Mesodermal cell (in vitro differentiated cells): ENCODE measurements around the gene MGMT.

Experiments
- H3K27ac ChIP-seq: 2 replicates; pipeline ENCODE4 v1.7.0; 2013; ENCODE audit warnings: mild to moderate bottlenecking, low read depth, low read length, moderate library complexity; ENCODE audit not compliant: severe bottlenecking
- H3K36me3 ChIP-seq: 2 replicates; pipeline ENCODE4 v1.7.1; 2013; ENCODE audit warnings: mild to moderate bottlenecking, low read length, moderate library complexity; ENCODE audit not compliant: control insufficient read depth, insufficient read depth
- H3K4me1 ChIP-seq: one replicate; pipeline ENCODE4 v1.7.1; 2013; ENCODE audit warnings: mild to moderate bottlenecking, low read length; ENCODE audit not compliant: insufficient read depth, control insufficient read depth, poor library complexity, severe bottlenecking
- H3K4me3 ChIP-seq: 2 replicates; pipeline ENCODE4 v1.7.0; 2013; ENCODE audit warnings: low read length, control low read depth, mild to moderate bottlenecking; ENCODE audit not compliant: insufficient read depth, poor library complexity, severe bottlenecking; ENCODE audit errors: extremely low read depth
- H3K9me3 ChIP-seq: 2 replicates; pipeline ENCODE4 v1.7.1; 2013; ENCODE audit warnings: mild to moderate bottlenecking, low read length, moderate library complexity; ENCODE audit not compliant: control insufficient read depth
- WGBS, 2 experiments: methylation state at CpG; one replicate each; pipeline ENCODE4 v1.1.5; 2013; ENCODE audit warnings: missing lambda C conversion rate in 2 of 2; ENCODE audit not compliant: insufficient coverage in 2 of 2; 5-methylcytosine and 5-hydroxymethylcytosine counted together

The MGMT gene

DNA sequence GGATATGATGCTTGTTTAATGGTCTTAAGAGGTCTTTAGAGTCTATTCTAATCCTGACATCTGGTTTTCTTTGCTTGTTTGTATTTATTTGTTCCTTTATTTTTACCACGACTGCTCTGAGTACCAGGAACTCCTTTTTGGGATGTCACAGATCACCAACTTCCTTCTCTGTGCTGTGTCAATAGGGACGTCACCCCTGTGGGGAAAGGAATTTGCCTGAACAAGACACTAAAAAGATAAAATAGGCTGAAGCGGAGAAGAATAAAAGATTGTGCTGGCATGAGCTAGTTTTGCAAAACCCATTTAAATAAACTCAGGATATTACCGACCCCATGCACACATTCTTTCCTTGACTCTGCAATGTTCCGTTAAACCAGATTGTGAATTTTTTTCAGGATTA, 27.7 kb downstream of the MGMT start:
- Histone ChIP-seq H3K27ac (peak overlapping the region; percentile 90), H3K4me1 (peaks cover 5% of the 10 kb centered on the region), H3K36me3 (no peaks in the 10 kb centered on the region), H3K4me3 (no peak overlapping the region), H3K9me3 (peaks cover 41% of the 10 kb centered on the region)
- no CpG with 5 or more reads among the region's 5 CpGs for WGBS, 2 experiments

DNA sequence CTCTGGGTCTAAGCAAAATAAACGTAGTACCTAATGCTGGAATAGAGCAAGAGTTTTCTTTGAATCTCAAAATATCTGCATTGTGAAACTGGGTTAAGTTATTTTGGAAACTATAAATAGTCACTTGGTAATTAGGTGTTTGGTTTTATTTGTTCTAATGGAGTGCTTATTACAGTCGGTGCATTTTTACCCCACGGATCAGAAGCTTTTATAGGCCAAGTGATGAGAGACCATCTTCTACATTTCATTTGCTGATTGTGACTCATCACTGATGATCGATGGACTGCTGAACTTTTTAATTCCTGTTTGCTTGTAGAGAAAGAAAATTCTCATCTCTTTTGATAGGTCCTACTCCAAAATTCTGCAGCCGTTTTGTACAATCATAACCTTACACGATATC, 28.2 kb downstream of the MGMT start:
- Histone ChIP-seq H3K4me1 (peaks cover 5% of the 10 kb centered on the region), H3K4me3 (no peak overlapping the region), H3K27ac (peak overlapping the region; percentile 90), H3K36me3 (no peaks in the 10 kb centered on the region), H3K9me3 (peaks cover 38% of the 10 kb centered on the region)
- WGBS, 2 experiments, result 84 to 94% methylated on average over 3 to 4 of the region's 6 CpGs

DNA sequence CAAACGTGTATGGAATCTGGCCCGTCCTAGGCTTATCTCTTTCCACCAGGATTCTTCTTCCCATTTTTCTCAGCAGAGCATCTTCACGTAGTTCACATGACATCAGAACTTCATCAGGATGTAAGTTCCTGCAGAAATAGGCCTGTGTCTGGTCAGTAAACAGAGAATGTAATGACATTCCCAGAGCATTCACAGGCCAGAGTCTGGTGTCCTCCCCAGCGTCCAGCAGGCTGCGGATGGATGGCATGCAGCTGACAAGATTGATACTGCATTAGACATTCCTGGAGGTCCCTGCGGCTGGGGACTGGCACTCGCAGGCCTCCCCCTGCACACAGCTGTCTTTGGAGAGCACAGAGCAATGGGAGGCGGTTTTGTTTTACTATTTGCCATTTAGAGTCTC, 28.7 kb downstream of the MGMT start:
- Histone ChIP-seq H3K36me3 (no peaks in the 10 kb centered on the region), H3K9me3 (peaks cover 37% of the 10 kb centered on the region), H3K4me3 (no peak overlapping the region), H3K27ac (peak overlapping the region; percentile 90), H3K4me1 (peaks cover 5% of the 10 kb centered on the region)
- WGBS, 2 experiments, result 58 to 59% methylated on average over 3 to 5 of the region's 8 CpGs

DNA sequence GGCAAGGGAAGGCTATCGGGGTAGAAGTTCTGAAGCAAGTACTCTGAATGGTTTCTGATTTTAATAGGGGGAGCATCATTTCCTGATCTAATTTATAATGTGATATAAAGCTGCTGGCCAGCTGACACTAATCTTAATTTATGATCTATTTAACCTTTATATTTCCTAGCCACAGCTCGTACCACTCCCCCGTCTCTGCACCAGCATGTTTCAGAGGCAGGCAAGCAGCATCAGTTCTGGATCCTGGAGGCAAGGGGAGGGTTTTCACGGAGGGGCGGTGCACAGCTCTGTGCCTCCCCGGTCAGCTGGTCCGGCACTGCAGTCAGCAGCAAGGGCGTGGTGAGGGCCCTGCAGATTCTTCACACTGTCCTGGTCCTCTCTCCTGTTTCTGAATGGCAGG, 30.0 kb downstream of the MGMT start:
- peaks cover 26% of the 10 kb centered on the region for H3K9me3 ChIP-seq
- H3K4me1 ChIP-seq, result peaks cover 5% of the 10 kb centered on the region
- H3K27ac ChIP-seq, result no peak overlapping the region
- 89 to 95% methylated on average over 3 to 5 of the region's 8 CpGs for WGBS, 2 experiments
- no peaks in the 10 kb centered on the region for H3K36me3 ChIP-seq
- no peak overlapping the region for H3K4me3 ChIP-seq

DNA sequence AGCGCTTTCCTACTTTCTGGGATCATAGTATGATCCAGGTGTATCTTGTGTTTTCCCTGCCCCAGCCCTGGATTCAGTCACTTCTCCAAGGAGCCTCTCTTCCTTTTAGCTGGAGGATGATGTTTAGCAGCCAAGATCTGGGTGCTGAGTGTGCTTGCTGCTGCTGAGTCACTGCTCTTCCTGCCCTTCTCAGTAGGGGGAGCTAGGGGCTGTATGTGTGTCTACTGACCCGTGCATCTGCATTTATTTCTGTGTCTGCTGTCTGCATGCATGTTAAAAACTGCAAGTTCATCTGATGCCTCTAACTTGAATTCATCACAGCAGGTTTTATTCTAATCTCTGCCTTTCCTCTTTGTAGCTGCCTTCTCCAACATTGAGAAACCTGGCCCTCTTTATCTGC, 31.6 kb downstream of the MGMT start:
- WGBS, 2 experiments, result 89 to 100% methylated on average over 1 of the region's 2 CpGs
- H3K9me3 ChIP-seq, result peaks cover 11% of the 10 kb centered on the region
- H3K36me3 ChIP-seq, result no peaks in the 10 kb centered on the region
- peaks cover 5% of the 10 kb centered on the region for H3K4me1 ChIP-seq
- H3K27ac ChIP-seq, result no peak overlapping the region
- H3K4me3 ChIP-seq, result no peak overlapping the region

DNA sequence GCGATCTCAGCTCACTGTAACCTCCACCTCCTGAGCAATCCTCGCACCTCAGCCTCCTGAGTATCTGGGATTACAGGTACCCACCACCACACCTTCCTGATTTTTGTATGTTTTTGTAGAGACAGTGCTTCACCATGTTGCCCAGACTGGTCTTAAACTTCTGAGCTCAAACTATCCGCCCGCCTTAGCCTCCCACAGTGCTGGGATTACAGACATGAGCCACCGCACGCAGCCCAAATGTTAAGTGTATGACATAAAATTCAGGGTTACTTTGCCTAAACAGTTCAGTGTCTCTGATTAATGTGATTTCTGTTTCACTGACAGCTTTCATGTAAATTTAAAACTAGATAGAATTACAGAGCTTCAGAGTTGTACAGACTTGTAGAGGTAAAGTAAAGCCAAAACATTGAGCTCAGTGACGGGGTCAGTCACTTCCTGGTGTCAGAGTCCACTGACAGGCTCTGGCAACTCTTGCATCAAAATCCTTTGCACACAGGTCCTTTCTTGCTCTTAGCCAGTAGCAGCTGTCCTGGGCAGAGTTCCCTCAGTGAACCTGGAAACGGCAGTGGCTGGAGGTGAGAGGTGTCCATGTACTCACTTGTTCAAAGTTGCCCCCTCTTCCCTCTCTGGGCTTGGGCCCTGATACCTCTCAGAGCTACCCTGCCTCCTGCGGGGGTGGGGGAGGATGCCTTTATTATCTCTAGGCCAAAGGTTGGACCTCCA, 33.7 kb downstream of the MGMT start:
- Histone ChIP-seq H3K4me3 (no peak overlapping the region), H3K4me1 (peaks cover 5% of the 10 kb centered on the region), H3K36me3 (no peaks in the 10 kb centered on the region), H3K27ac (no peak overlapping the region), H3K9me3 (peaks cover 11% of the 10 kb centered on the region)
- 90 to 100% methylated on average over 3 to 7 of the region's 9 CpGs for WGBS, 2 experiments

DNA sequence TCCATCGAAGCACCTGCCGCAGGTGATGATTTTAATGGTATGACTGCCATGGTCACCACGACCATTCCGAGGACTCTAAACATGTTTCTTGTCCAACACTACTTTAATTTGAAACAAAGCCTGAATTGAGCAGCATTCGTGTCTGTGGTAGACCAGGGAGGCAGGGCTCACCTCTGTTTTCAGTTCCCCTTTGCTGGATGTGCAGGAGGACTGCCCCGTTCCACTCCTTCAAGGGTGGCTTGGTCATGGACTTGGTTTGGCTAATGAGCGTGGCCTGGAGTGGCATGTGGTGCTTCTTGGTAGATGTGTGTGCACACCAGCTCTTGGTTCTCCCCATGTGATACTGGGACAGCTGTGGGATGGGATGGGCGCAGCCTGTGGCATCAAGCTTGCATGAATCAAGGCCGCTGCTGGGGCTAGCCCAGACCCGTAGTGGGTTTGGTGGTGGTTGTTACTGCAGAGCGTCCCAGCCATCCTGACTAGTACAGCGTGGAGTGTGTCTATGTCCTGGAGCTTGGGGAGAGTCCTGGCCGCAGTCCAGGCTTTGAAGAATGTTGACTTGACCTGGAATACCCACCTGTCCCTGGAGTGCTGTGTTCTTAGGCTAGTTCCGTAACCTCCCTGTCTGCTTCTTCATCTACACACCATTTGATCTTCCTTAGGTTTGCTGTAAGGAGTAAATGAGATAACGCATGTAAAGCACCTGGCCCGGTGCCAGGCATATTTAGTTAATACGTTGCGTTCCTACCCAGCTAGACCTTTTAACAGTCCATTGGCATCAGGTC, 34.8 kb downstream of the MGMT start:
- Histone ChIP-seq H3K4me3 (no peak overlapping the region), H3K4me1 (peaks cover under 1% of the 10 kb centered on the region), H3K27ac (no peak overlapping the region), H3K9me3 (peaks cover 11% of the 10 kb centered on the region), H3K36me3 (no peaks in the 10 kb centered on the region)
- WGBS, 2 experiments, result 89 to 96% methylated on average over 10 to 11 of the region's 18 CpGs

DNA sequence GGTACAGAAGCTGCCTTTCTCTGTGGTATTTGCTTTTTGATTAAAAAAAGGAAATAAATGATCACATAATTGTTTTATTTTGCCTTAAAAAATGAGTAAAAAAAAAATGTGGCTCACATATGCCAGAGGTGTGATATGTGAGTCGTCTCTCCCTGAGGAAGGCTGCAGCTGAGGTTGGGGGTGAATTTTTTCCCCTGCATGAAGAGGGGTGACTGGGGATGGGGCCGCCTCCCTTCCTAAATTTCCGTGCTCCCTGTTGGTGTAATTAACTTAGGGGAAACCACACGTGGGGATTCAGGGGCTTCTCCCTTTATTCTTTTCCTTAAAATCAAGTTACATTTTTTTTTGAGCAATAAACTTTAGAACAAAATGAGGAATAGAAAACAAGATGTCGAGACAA, 35.4 kb downstream of the MGMT start:
- WGBS, 2 experiments, result 85 to 95% methylated on average over 2 of the region's 5 CpGs
- H3K9me3 ChIP-seq, result peaks cover 11% of the 10 kb centered on the region
- no peaks in the 10 kb centered on the region for H3K36me3 ChIP-seq
- H3K27ac ChIP-seq, result no peak overlapping the region
- no peaks in the 10 kb centered on the region for H3K4me1 ChIP-seq
- no peak overlapping the region for H3K4me3 ChIP-seq

DNA sequence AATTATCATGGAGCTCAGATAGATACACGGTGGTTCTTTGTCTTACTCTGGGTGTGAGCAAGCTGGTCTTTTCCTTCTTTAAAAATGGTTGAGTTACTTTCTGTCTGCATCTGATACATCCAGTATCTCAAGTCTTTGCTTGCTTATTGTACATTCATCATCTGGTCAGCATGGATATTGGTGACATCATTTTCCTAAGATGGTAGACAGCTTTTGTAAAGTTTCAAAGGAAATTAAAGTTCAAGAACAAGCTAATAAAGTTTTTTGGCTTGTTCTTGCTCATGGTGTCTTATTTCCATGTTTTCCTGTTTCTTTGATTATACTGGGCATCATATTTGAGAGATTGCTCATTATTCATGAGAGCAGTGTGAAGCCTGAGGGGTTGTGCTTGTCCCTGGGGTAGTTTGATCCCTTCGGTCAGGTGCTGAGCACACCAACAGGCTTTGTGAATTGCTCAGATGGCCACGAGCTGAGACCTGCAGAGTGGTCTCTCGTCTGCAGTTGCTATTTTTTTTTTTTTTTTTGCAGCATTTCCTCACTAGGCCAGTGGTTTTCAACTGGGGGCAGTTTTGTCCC, 38.5 kb downstream of the MGMT start:
- 60 to 100% methylated on average over 1 to 3 of the region's 4 CpGs for WGBS, 2 experiments
- Histone ChIP-seq H3K9me3 (peaks cover 3% of the 10 kb centered on the region), H3K4me1 (no peaks in the 10 kb centered on the region), H3K36me3 (no peaks in the 10 kb centered on the region), H3K4me3 (no peak overlapping the region), H3K27ac (no peak overlapping the region)

DNA sequence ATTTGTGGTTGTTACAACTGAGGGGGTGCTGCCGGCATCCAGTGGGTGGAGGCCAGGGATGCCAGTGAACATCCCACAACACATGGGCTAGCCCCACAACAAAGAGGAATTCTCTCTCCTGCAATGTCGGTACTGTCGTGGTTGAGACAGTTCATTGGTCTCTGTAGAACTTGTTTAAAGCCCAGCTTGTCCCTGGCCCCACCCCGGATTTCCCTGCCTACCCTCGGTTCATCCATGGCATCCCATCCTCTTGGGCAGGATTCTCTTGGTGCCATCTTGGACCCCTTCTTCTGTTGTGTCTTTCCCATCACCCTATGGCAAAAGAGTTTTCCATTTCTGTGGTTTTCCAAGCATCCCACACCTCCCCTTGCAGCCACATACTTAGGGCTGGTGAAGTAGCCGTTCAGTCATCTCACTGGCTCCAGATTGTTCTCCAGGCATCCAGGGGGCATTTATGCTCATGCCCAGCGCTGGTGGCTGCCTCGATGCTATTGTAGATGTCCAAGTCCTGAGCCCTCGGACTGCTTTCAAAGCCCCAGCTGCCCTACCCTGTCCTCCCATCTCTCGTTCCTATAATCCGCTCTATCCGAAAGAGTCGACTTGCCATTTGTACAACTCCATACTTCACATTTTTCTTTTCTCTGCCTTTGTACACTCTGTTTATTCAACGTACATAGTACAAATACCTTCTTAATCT, 39.2 kb downstream of the MGMT start:
- WGBS, 2 experiments, result 82 to 86% methylated on average over 13 to 14 of the region's 14 CpGs
- H3K4me3 ChIP-seq, result no peak overlapping the region
- peaks cover 3% of the 10 kb centered on the region for H3K9me3 ChIP-seq
- no peak overlapping the region for H3K27ac ChIP-seq
- H3K4me1 ChIP-seq, result no peaks in the 10 kb centered on the region
- H3K36me3 ChIP-seq, result no peaks in the 10 kb centered on the region
